Stimulated activated CD8-positive, alpha-beta memory T cell treated with anti-CD3 and anti-CD28 coated beads, Interleukin-4, amount 100 ng/mL, for 24 hours (primary cell): ENCODE results near the gene GOLGB1.

Experiments used
- DNase-seq: peaks from one replicate; pipeline ENCODE4 v3.0.0-alpha.2; 2020; ENCODE audit warnings: low read depth

GOLGB1 gene

DNA sequence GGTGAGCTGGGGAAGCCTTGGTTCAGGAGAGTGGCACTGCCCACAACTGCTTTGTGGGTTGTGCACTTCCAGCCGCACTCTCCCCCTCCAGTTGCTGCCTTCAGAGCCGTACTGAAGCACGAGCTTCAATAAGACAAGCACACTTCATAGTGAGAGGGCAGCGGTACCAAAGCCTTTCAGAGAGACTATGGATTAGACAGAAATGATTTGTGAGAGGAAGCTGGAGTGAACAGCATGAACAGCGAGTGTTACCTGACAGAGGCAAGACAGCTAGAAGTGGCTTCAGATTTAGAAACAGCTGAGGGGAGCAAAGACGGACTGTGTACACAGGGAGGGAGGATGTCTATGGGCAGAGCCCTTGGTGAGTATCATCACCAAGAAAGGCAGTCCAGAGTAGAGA, 119.9 kb downstream of the GOLGB1 start:
- DNase-seq: no peak

DNA sequence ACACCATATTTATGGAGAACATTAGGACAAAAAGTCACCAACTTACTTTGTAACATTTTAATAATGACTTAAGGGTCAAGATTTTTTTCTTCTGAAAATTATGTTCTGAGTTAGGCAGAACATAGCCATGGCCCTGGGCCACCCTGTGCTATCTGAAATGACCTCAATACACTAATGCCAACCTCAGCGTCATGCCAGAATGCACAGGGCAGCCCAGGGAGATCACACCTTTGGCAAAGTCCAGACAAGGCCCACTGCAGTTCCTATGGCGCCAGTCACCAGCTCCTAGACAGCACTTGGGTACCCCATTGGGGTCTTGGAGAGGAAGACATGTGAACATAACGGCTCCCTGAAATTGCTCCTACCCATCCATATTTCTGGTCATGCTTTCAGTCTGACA, 121.9 kb downstream of the GOLGB1 start:
- DNase-seq: no peak

DNA sequence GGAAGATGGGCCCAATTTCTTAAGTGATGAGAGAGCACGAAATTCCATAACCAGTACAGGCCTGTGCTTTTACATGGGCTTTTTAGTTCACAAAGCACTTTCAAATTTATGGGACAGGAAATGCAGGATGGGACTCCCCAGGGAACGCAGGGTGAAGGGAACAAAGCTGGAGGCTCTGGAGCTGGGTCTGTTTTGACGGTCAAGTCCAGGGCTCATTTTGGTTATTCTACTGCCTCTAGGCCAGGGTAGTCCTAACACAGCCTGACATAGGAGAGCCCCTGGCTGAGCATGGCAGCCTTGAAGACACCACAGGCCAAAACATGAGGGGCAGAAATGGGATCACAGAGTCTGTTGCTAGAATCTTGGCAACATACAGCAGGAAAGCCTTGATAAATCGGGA, 122.3 kb downstream of the GOLGB1 start:
- no peak for DNase-seq

- DNase-seq: no peak
Observed at GRCh38 chr3:121626495-121626894, 123.0 kb downstream of the GOLGB1 start.

DNA sequence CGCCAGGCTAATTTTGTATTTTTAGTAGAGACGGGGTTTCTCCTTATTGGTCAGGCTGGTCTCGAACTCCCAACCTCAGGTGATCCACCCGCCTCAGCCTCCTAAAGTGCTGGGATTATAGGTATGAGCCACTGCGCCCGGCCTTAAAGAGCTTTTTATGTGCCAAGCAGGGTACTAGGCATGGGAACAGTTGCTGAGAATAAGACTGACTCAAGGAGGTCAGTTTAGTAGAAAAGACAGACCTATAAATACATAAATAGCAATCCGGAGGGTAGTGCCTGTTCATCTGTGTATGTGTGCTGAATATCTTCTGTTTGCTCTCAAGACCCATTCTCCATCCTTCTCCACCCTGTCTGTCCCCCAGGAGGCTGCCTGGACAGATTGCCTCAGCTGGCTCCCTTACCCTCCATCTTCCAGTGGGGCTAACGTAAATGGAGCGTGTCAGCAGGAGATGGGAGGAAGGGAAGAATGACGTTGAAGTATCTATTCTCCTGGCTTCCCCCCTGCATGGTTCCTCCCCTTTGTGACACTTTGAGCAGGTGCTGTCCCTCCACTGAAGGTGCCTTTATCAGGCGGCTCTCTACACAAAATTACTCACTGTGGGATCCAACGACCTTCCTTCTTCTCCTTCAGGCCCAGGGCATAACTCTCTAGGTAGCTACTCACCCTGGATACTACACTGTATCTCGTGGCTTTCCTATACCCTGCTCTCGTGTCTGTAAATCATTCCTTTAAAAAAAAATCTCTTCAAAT, 125.2 kb downstream of the GOLGB1 start:
- DNase-seq: no peak

- no peak for DNase-seq
Observed at GRCh38 chr3:121621491-121621890, 128.1 kb downstream of the GOLGB1 start.

GRCh38 chr3:121619691-121620090, 129.8 kb downstream of the GOLGB1 start:
- no peak for DNase-seq
